ENCODE results near the gene FAM72C. TPM values are rescaled to one million over a fixed set of nuclear protein-coding genes. Genes with fewer than 3 reads are reported as not detected.
"Not testable (repeated sequence)": the region's sequence is repeated elsewhere in the genome, so short reads cannot be mapped to it uniquely, and the experiment has no call there.

The FAM72C gene
- total RNA-seq: under 1 TPM in 1 of 4 donors, not detected in 3; 0.61 TPM

DNA sequence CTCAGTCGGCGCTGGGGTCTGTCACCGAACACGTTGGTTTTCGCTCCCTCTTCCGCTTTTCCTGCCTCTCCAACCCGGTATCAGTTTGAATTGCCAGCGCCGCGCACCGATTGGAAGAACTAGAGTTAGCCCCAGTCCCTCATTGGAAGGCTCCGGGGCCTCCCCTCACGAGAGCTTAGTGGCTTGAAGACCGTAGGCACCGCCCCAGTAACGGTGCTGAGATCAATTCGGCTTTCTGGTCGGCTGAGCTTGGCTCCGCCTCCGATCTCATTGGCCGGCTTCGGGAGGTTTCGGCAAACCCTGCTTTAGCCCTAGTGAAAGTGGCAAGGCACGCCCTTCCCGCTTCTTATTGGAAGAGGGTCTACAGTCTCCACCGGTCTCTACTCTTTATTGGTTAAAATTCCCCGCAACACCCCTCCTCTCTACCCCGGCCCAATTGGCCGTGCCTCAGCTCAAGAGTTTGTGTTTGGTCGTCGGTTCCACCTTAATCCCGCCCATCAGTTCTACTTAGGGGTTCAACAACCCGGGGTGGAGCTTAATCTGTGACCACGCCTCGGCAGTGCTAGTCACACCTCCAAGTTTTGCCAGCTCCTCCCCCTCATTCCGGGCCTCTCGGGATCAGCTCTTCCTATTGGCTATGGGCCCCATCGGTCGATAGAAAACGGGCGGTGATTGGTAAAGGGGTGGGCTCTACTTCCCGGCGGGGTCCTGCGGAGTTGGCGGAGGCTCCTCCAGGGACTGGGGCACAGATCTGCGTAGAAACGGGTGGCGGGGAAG is at the start of gene FAM72C:
Gene FAM72C, minus strand, starts transcription at position 63 of the 777 bp plus-strand sequence. CDS start 845 bp downstream, outside the sequence.
- intact Hi-C loops (cut with DNase I; ENCODE audit: low total_unique reads); DNase-seq; H3K27me3 ChIP-seq; H3K36me3 ChIP-seq; H3K27ac ChIP-seq; H3K4me3 ChIP-seq; H3K9me3 ChIP-seq; H3K4me1 ChIP-seq; in situ Hi-C loops (cut with MboI; ENCODE audit: low sequenced_read_pairs in 4 of 4): not testable (repeated sequence)
- ATAC-seq: peak; percentile 91 to 92

DNA sequence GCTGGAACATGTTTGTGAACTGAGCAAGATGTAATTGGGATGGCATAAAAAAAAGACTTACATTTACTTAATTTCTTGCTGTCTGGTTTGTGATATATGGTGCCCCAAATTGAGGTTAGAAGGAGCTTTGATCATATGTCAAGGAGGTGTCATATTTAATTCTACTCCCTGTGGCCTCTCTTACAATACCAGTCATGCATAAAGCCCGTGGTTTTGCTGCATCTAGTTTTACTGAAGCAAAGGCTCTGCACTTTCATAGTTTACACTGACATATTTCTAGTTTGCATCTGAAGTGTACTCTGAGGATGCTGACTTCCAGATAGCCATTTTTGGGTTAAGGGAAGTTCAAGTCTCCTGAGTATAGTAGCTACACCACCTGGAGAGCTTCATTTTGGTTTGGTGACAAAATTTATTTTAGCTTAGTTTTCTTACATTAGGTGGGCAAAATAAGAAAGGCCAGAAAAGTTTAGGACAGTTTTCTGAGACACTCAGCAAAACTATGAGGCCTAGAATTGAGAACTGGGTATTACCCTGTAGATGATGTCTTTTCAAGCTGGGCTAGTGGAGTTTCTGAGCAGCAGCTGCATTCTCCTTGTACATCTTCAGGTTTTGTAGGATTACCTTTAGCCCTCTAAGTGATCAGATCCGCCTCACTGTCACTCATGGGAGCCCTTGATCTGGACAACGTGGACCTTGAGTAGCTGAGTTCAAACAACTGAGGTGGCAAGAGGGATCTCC is 48.4 kb upstream of the FAM72C start:
- H3K4me1 ChIP-seq; intact Hi-C loops (cut with DNase I; ENCODE audit: low total_unique reads); in situ Hi-C loops (cut with MboI; ENCODE audit: low sequenced_read_pairs in 4 of 4): not testable (repeated sequence)

DNA sequence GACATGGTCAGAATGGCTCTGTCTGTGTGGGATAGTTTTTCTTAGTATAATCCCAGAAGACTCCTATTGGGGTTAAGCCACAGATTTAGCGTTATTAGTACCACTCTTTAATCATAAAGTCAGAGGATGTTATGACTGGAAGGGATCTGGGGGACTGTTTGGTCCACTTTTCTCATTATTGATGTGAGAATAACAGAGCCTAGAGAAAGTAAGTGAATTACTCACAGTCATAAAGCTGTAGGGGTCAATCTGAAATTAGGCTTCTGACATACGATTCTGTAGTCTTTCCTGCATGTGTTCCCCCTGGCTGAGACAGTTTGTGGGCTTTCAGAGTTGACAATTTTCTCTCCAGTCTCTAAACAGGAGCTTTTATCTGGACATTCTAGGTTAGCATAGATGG is 47.3 kb upstream of the FAM72C start:
- ATAC-seq; H3K36me3 ChIP-seq; intact Hi-C loops (cut with DNase I; ENCODE audit: low total_unique reads): not testable (repeated sequence)

More for the DNA sequence above, 48.4 kb upstream of the FAM72C start:
- H3K4me3 ChIP-seq, H3K9me3 ChIP-seq, H3K36me3 ChIP-seq, DNase-seq, H3K27ac ChIP-seq, ATAC-seq, H3K27me3 ChIP-seq: not testable (repeated sequence)

DNA sequence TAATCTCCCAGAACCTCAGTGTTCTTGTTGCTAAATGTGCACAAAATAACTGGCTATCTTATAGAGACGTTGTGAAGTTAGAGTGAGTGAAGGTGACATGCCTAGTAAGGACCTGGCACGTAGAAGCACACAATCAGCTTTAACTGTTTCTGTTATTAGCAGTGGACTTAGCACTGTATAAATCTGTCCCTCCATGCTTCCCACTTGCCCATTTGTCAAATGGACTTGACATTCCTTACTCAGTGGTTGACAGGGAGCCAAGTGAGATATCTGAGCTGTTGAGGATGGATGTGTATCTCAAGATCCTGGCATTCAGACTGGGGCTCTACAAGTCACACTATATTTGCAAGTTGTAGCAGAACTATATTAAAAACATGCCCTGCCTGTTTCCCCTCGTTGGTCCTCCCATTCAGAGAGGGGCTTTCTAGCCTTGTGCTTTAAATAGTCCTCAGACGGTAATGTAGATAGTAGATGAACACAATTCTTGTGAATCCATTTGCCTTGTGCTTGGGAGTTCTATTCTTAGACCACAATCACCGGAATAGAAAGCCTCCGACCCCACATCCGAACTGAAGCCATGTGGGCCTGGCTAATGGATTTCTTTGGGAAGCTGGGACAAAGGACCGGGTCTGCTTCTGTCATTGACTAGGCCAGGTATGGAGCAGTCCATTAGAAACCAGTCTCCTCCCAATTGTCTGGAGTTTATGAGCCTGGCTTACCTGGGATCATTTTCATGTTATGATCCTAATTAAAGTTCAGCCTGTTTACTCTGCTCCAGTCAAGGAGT is 43.6 kb upstream of the FAM72C start:
- ATAC-seq; DNase-seq; H3K27ac ChIP-seq; H3K4me1 ChIP-seq; H3K27me3 ChIP-seq; H3K9me3 ChIP-seq; in situ Hi-C loops (cut with MboI; ENCODE audit: low sequenced_read_pairs in 4 of 4); intact Hi-C loops (cut with DNase I; ENCODE audit: low total_unique reads); H3K36me3 ChIP-seq; H3K4me3 ChIP-seq: not testable (repeated sequence)

More for the DNA sequence above, 47.3 kb upstream of the FAM72C start:
- H3K4me1 ChIP-seq; DNase-seq; H3K9me3 ChIP-seq; H3K4me3 ChIP-seq; H3K27ac ChIP-seq; in situ Hi-C loops (cut with MboI; ENCODE audit: low sequenced_read_pairs in 4 of 4); H3K27me3 ChIP-seq: not testable (repeated sequence)

DNA sequence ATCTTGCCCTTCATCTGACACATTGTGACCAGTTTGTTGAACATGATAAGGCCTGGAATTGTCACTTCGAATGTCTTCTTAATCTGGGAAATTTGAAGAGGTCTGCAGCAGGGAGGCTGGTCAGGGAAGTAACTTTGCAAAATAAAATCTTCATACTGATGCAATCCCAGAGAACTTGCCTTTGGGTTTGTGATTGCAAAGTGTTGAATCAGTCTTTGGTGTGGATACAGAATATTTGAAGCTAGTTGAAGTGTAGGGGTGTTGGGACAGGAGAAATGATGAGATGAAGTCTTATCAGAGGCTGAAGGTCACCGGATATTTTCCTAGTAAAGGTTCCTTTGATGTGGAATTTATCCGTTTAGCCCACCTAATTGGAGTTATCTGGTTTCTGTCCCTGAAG is 42.7 kb upstream of the FAM72C start:
- intact Hi-C loops (cut with DNase I; ENCODE audit: low total_unique reads); ATAC-seq; in situ Hi-C loops (cut with MboI; ENCODE audit: low sequenced_read_pairs in 4 of 4); H3K27me3 ChIP-seq; DNase-seq; H3K4me1 ChIP-seq; H3K36me3 ChIP-seq; H3K27ac ChIP-seq; H3K9me3 ChIP-seq; H3K4me3 ChIP-seq: not testable (repeated sequence)

DNA sequence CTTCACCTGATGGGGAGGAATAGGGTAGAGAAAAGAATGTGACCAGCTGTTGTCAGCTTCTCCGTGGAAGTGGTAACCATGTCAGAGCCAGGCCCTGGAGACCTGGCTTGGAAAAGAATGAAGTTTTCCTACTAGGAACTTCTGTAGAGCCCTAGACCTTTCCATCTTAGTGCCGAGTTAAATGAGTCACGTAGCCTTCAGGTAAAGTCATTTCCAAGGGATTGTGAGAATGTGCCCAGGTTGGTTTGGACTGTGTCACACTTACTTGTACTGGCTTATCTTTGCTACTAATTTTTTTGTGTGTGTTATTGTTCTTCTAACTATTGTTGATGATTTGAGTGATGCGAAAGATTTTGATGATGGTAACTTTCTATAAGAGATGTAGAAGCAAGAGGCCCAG is 42.3 kb upstream of the FAM72C start:
- DNase-seq; in situ Hi-C loops (cut with MboI; ENCODE audit: low sequenced_read_pairs in 4 of 4); intact Hi-C loops (cut with DNase I; ENCODE audit: low total_unique reads); H3K27me3 ChIP-seq; ATAC-seq; H3K9me3 ChIP-seq; H3K4me3 ChIP-seq; H3K4me1 ChIP-seq; H3K27ac ChIP-seq; H3K36me3 ChIP-seq: not testable (repeated sequence)

DNA sequence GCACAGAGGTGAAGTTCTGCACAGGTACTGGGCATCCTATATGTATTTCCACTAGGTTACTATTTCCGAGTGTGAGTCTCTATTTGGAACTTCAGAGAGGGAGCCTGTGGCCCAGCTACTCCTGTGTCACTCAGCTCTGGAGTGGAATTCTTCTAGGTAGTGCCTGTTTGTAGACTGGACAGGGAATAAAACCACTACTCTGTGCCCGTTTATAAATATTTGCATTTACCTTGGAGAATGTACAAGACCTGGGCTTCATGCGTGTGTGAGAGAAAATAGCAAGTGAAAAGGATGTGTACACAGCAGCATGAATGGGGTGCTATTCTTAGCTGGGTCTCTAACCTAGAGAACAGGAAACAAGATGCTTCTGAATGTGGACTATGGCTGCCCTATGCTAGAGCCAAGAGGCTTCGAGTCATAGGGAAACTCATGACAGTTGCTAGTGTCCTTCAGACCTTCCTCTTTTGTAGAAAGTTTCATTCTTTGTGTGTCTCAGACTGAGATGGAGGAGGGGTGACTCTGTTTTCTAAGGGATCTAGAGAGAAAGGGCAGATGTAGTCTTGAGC is 40.5 kb upstream of the FAM72C start:
- H3K4me3 ChIP-seq; H3K36me3 ChIP-seq; H3K9me3 ChIP-seq; DNase-seq; H3K27ac ChIP-seq; intact Hi-C loops (cut with DNase I; ENCODE audit: low total_unique reads); H3K4me1 ChIP-seq; H3K27me3 ChIP-seq; in situ Hi-C loops (cut with MboI; ENCODE audit: low sequenced_read_pairs in 4 of 4): not testable (repeated sequence)
- peak in 1 of 2 donors; percentile 72 for ATAC-seq

DNA sequence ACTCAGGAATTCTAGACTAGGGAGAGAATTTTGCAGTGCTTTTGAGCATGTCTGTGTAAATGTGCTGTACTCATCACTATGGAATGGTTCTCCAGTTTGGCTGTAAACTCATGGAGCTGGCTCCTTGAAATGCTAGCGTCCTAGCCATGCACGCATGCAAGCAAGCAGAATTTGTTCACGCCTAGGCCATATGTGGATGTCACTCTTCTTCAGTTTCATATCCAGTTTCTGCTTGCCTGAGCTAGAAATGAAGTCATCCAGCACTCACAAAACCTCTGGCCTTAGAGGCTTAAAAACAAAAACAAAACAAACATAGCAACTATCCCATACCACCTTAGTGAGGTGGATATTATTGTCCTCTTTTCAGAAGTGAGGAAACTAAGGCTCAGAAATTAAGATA is 37.6 kb upstream of the FAM72C start:
- DNase-seq; H3K9me3 ChIP-seq; H3K36me3 ChIP-seq; in situ Hi-C loops (cut with MboI; ENCODE audit: low sequenced_read_pairs in 4 of 4); H3K27me3 ChIP-seq; intact Hi-C loops (cut with DNase I; ENCODE audit: low total_unique reads); H3K4me1 ChIP-seq; H3K27ac ChIP-seq; H3K4me3 ChIP-seq: not testable (repeated sequence)
- peak in 1 of 2 donors; percentile 30 for ATAC-seq

DNA sequence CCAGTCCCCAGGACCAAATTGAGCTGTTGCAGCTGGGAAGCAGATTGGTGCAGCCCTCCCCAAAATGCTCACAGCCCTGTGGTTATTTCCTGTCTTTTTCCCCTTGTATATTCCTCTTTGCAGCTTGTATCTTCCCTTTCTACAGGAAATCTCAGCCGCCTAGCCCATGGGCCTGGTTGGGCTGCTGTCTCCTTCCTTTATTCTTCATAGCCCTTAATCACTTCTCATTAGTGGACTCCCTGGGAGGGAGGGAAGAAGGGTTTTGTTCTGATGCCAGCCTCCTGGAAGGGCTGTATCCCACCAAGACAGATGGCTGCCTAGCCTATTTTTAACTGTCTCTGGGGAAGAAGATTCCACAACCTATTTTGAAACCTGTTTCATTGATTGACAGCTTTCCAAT is 32.5 kb upstream of the FAM72C start:
- ATAC-seq; H3K27me3 ChIP-seq; H3K4me1 ChIP-seq; H3K9me3 ChIP-seq; H3K36me3 ChIP-seq; H3K27ac ChIP-seq; DNase-seq; intact Hi-C loops (cut with DNase I; ENCODE audit: low total_unique reads); in situ Hi-C loops (cut with MboI; ENCODE audit: low sequenced_read_pairs in 4 of 4); H3K4me3 ChIP-seq: not testable (repeated sequence)

DNA sequence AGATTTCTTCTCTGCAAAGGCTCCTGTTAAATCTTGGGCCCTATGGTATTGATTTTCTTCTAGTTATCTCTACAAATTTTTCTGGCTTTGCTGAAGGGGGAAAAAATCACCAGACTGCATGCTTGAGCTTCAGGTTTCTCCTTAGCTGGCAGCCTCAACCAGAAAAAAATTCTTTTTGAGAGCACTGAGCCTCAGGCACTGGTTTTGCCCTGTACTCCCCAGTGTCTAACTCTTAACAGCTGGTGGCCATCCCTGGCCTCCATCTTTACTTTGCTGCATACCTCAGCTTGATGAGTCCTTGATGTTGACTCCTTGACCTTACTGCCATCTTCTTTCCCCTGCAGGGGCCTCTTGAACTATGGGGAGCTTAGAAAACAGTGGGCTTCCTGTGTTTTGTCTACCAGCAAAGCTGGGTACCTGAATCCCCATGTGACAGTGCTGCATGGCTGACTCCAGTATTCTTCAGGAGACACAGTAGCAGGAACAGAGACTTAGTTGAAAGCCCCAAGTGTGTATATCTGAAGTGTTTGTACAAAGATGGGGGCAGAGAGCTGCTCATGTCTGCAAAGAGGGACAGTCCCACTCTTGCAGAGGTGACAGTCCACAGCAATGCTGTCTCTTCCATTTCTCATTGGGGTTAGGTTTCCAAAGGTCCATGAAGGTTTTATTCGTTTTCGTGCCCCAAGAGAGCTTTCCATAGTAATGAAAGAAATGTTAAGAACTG is 31.7 kb upstream of the FAM72C start:
- ATAC-seq; DNase-seq; H3K27ac ChIP-seq; H3K4me1 ChIP-seq; H3K4me3 ChIP-seq; intact Hi-C loops (cut with DNase I; ENCODE audit: low total_unique reads); H3K9me3 ChIP-seq; in situ Hi-C loops (cut with MboI; ENCODE audit: low sequenced_read_pairs in 4 of 4); H3K36me3 ChIP-seq; H3K27me3 ChIP-seq: not testable (repeated sequence)

Data from gastrocnemius medialis (tissue), 4 donors.